Activated naive CD8-positive, alpha-beta T cell treated with anti-CD3 and anti-CD28 coated beads, Interleukin-2, amount 10 ng/mL, durations not matched to agents 7 days and 5 days (primary cell): ENCODE results near the gene DUS3L. TPM values are rescaled to one million over a fixed set of nuclear protein-coding genes. Genes with fewer than 3 reads are reported as not detected.

ENCODE experiments used
- ATAC-seq: fragments of 150-1000 bp; cut with Tn5 transposase; one replicate; pipeline ENCODE4 v1.10.0; 2021; ENCODE audit warnings: low read depth, moderate library complexity
- POLR2A ChIA-PET: fragments of 350-600 bp; sonication (Branson Sonifier 250); formaldehyde crosslinking; loops from one replicate; lab custom pipeline; 2021; ENCODE audit warnings: antibody characterized with exemption; lab: Charles Lee
- DNase-seq: peaks from one replicate; pipeline ENCODE4 v3.0.0; 2021
- H3K27ac Mint-ChIP-seq: one replicate; pipeline ENCODE4 v1.8.0; 2022; ENCODE audit warnings: mild to moderate bottlenecking, mixed read lengths
- H3K27me3 Mint-ChIP-seq: one replicate; pipeline ENCODE4 v1.8.0; 2022; ENCODE audit warnings: mild to moderate bottlenecking, moderate library complexity, mixed read lengths
- H3K36me3 Mint-ChIP-seq: one replicate; pipeline ENCODE4 v1.8.0; 2021; ENCODE audit warnings: mild to moderate bottlenecking, mixed read lengths
- H3K4me1 Mint-ChIP-seq: one replicate; pipeline ENCODE4 v1.8.0; 2021; ENCODE audit warnings: mixed read lengths
- H3K4me3 Mint-ChIP-seq: one replicate; pipeline ENCODE4 v1.8.0; 2022; ENCODE audit warnings: mild to moderate bottlenecking, moderate library complexity, mixed read lengths
- H3K9me3 Mint-ChIP-seq: one replicate; pipeline ENCODE4 v1.8.0; 2021; ENCODE audit warnings: mixed read lengths
- total RNA-seq, 2 experiments: library from RNA; stranded (reverse); gene quantifications; one replicate each; pipeline ENCODE4 v1.2.3, GENCODE V29; 2021

The DUS3L gene
- total RNA-seq, 2 experiments from 2014 or later: 61.0 to 62.1 TPM

DNA sequence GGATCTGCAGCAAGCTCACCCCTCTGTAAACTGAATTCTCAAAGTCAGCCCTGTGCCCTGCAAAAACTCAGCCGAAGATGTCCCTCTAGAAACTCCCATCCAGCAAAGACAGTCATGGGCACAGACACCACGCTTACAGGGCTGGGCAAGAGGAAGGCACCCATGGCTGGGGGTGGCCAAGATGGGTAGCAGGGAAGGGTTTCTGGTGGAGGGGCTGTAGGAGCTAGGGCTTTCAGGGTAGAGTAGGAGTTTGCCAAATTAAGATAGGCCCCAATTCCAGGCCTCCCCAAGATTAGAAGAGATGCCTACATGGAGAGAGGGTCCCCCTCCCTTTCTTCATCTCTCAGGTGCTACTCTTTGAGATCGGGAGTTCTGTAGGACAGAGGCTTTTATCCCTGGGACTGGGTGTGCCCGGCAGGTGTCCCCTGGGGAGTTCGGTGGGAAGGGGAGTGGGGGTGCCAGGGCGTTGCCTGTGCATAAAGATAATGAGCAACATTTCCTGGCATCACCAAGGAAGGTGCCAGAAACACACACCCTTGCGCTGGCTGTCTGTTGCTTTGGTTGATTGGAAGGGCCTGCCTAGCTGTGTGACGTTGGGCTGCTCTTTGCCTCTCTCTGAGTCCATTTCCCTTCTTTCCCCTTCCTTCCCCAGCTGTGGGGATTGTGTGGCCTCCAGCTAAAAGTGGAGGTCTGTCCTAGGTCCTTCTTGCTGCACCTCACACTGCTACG, 23.3 kb upstream of the DUS3L start:
- Mint-ChIP-seq H3K27me3 (peaks cover 2% of the 10 kb centered on the region), H3K4me3 (no peak overlapping the region), H3K4me1 (peaks cover 2% of the 10 kb centered on the region), H3K27ac (no peak overlapping the region), H3K9me3 (no peaks in the 10 kb centered on the region), H3K36me3 (no peaks in the 10 kb centered on the region)
- no peak for DNase-seq
- ATAC-seq: no peak
- POLR2A ChIA-PET: interaction anchor here (0.6 kb wide), 1 partner anchor 86 kb away, joined by 3 read pairs; no protein-coding TSS in a partner anchor

DNA sequence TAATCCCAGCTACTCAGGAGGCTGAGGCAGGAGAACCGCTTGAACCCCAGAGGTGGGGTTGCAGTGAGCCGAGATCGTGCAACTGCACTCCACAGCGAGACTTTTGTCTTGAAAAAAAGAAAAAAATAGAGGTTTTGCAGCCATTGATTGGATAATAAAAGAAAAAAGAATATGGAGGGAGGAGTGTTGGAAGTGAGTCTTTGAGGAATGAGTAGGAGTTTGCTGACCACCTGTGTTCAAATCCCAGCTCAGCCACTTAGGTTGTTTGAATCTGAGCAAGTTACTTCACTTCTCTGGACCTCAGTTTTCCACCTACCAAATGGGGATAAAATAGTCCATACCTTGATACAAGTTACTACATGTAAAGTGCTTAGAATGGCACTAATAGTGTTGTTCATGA, 20.2 kb upstream of the DUS3L start:
- Mint-ChIP-seq H3K27ac (no peak overlapping the region), H3K9me3 (no peaks in the 10 kb centered on the region), H3K4me1 (no peaks in the 10 kb centered on the region), H3K4me3 (no peak overlapping the region), H3K27me3 (peaks cover 12% of the 10 kb centered on the region), H3K36me3 (no peaks in the 10 kb centered on the region)
- ATAC-seq (no peak), DNase-seq (no peak)
- POLR2A ChIA-PET: no interaction called here

DNA sequence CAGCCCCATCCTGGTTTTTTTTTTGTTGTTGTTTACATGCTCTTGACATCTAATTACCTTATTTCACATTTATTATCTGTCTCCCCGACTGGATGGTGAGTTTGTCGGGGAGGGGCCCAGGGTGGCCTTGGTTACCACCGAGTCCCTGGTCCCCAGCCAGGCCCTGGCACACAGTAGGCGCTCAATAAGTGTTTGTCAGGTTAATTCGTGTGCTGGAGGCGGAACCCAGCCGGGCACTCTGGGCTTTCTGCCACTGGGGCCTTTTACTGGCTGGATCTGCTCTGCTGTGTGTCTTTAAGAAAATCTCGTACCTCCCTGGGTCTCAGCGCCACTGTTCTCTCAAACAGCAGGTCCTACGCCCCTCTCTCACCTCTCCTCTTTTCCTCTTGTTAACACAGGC, 18.5 kb upstream of the DUS3L start:
- Mint-ChIP-seq H3K4me3 (no peak overlapping the region), H3K4me1 (peaks cover 1% of the 10 kb centered on the region), H3K36me3 (no peaks in the 10 kb centered on the region), H3K27ac (no peak overlapping the region), H3K27me3 (peaks cover 22% of the 10 kb centered on the region), H3K9me3 (no peaks in the 10 kb centered on the region)
- DNase-seq: no peak
- POLR2A ChIA-PET: interaction anchor here (0.7 kb wide), 1 partner anchor 19 kb away, joined by 3 read pairs; no protein-coding TSS in a partner anchor
- ATAC-seq: no peak

DNA sequence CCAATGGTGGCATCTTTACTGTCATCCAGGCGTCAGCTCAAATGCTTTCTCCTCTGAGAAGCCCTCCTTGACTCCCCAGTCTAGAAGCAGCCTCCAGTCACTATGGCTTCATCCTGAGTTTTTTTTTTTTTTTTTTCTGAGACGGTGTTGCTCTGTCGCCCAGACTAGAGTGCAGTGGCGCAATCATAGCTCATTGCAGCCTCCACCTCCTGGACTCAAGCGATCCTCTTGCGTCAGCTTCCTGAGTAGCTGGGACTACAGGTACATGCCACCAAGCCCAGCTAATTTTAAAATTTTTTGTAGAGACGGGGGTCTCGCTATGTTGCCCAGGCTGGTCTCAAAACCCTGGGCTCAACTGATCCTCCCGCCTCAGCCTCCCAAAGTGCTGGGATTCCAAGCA, 18.1 kb upstream of the DUS3L start:
- DNase-seq: no peak
- Mint-ChIP-seq H3K9me3 (no peaks in the 10 kb centered on the region), H3K4me1 (peaks cover 6% of the 10 kb centered on the region), H3K27me3 (peaks cover 26% of the 10 kb centered on the region), H3K27ac (no peak overlapping the region), H3K4me3 (no peak overlapping the region), H3K36me3 (no peaks in the 10 kb centered on the region)
- ATAC-seq: no peak
- POLR2A ChIA-PET: interaction anchor here (1.8 kb wide), 1 partner anchor 19 kb away, joined by 9 read pairs; no protein-coding TSS in a partner anchor

DNA sequence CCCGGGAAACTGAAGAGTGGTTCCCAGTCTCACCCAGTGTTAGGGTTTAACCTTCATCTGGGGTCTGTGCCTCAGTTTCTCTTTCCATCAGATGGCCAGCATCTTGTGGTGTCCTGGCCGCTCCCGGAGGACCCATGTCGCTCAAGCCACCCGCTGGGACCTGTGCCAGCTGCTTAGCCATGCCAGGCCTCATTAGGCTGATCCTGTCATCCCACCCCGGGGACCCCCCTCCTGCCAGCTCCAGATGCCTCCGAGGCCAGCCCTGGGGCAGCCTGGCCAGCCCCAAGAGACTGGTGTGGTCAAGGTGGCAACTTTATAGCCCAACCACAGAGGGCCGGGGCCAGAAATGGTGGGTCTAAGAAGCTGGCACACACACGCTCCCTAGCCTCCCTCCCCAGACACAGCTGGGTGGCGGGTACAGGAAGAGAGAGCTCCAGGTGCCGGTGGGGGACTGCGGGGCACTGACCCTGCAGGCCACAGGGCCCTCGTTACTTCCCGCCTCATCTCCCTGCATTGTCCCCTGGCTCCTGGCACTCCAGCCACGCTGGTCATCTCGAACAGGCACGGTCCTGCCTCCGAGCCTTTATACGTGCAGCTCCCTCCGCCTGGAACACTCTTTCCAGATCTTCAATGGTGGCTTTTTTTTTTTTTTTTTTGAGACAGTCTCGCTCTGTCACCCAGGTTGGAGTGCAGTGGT, 17.3 kb upstream of the DUS3L start:
- Mint-ChIP-seq H3K36me3 (no peaks in the 10 kb centered on the region), H3K27me3 (peaks cover 27% of the 10 kb centered on the region), H3K9me3 (no peaks in the 10 kb centered on the region), H3K4me1 (peaks cover 10% of the 10 kb centered on the region), H3K4me3 (no peak overlapping the region), H3K27ac (no peak overlapping the region)
- DNase-seq: no peak
- ATAC-seq: no peak
- POLR2A ChIA-PET: interaction anchor here (1.8 kb wide), 1 partner anchor 20 kb away, joined by 9 read pairs; no protein-coding TSS in a partner anchor

DNA sequence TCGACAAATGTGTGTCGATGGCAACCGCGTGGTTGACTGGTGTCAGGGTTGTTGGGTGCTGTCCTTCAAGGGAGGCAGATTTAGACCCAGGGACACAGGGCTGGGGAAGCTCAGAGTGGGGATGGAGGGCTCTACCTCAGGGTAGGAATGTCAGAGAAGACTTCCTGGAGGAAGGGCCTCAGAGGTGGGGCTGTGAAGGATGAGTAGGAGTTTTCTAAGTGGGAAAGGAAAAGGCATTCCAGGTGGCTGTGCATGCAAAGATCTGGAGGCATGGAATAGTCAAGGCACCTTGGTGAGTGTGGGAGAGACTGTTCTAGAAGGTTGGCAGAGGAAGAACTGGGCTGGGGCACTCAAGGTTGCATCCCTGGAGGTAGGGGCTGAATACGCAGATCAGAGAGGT, 15.9 kb upstream of the DUS3L start:
- POLR2A ChIA-PET: interaction anchor here (1.0 kb wide), 1 partner anchor 21 kb away, joined by 3 read pairs; no protein-coding TSS in a partner anchor
- DNase-seq (no peak), ATAC-seq (no peak)
- no peaks in the 10 kb centered on the region for H3K9me3 Mint-ChIP-seq
- H3K4me1 Mint-ChIP-seq: peaks cover 15% of the 10 kb centered on the region
- no peak overlapping the region for H3K27ac Mint-ChIP-seq
- peaks cover 32% of the 10 kb centered on the region for H3K27me3 Mint-ChIP-seq
- no peaks in the 10 kb centered on the region for H3K36me3 Mint-ChIP-seq
- H3K4me3 Mint-ChIP-seq: no peak overlapping the region

DNA sequence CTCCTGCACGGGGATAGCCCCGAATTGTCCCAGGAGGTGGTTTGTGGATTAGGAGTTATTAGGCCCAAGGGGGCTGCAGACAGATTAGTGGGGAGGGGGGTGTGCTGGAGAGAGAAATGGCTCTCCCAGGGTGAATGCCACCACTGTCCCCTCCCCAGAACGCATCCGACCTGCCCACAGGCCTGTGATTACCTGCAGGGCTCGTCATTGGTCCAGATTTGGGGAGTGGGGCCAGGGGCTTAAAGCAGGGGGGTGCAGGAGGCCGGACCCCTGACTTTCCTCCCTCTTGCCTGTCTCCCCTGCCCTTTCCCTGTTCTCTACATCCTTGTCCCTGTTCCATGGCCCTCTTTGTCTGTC, 15.1 kb upstream of the DUS3L start:
- Mint-ChIP-seq H3K27ac (no peak overlapping the region), H3K4me3 (no peak overlapping the region)
- POLR2A ChIA-PET: no interaction called here

DNA sequence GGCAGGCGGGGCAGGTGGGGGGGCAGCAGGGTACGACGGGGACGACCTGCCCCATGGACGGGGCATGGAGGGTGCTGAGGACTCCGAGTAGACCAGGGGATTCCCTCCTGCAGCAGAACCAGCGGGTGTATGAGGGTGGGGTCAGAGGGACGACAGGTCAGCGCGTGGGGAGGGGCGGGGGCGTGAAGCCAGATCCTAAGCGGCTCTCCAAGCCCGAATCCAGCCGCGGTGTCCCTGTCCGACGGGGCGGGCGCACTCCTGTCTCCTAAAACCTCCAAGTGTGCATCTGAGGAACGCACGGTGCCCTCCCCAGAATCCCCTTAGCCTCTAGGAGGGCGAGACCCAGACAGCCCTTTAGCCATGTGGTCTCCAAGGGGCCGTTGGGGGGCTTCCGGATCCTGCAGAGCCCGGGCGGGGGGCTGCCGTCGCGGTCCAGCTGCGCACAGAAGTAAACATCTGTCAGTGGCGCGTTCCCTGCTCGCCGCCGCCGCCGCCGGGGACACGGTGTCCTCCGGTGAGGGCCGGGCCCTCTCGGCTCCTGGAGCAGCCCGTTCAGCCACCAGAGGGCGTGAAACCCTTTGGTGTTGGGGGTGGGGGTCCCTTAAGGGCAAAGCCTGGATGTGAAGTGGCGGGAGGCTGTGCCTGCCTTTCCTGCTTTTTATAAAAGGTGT, 14.6 kb upstream of the DUS3L start:
- no peak for ATAC-seq
- Mint-ChIP-seq H3K27ac (no peak overlapping the region), H3K9me3 (no peaks in the 10 kb centered on the region), H3K4me1 (peaks cover 16% of the 10 kb centered on the region), H3K4me3 (no peak overlapping the region), H3K36me3 (no peaks in the 10 kb centered on the region), H3K27me3 (peaks cover 33% of the 10 kb centered on the region)
- POLR2A ChIA-PET: no interaction called here
- DNase-seq: peak; percentile 71

More for the DNA sequence above, 15.1 kb upstream of the DUS3L start:
- Mint-ChIP-seq H3K27me3 (peaks cover 33% of the 10 kb centered on the region), H3K9me3 (no peaks in the 10 kb centered on the region), H3K4me1 (peaks cover 16% of the 10 kb centered on the region), H3K36me3 (no peaks in the 10 kb centered on the region)
- DNase-seq (no peak), ATAC-seq (no peak)

DNA sequence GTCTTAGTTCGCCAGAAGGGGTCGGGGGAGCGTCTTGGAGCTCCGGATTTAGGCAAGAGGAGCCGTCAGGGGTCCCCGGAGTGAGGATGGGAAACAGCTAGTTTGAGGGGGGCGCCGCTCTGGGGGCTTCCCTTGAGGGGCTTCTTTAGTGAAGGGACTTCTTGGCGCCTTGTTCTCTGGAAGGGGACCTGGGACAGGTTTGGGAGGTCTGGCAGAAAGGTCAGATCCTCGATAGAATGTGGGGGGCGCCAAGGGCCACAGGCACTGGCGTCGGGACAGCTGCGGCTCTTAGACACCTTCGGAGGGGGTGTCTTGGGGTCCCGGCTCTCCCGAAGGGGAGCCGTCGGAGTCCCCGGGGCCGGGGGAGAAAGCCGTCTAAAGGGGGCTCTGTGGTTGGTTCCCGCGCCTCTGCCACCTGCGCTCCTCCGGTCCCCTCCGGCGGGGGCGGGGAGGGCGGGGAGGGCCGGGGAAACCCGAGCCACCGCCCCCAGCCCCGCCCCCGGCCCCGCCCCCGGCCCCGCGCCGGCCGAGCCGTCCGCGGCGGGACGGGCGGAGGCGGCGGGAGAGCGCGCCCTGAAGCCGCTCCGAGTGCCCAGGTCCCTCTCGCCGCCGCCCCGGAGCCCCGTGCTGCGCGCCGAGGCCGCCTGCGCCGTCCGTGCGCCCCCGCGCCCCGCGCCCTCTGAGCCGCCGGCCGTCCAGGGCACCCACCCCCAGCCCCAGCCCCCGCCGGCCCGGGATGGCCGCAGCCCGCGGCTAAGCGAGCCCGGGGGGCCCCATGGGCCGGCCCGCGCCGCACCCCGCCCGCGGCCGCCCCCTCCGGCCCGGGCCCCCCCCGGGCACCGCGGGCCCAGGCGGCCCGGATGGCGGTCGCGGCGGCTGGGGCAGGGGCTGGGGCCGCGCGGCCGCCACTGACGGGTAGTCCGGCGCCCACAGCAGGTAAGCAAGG, 13.8 kb upstream of the DUS3L start, which contains the start of gene NRTN:
Gene NRTN (plus strand): TSS at position 552 of the 946 bp plus-strand sequence. CDS start 19,099 bp downstream, outside the sequence.
- peaks cover 16% of the 10 kb centered on the region for H3K4me1 Mint-ChIP-seq
- H3K9me3 Mint-ChIP-seq: no peaks in the 10 kb centered on the region
- H3K27me3 Mint-ChIP-seq: peaks cover 33% of the 10 kb centered on the region
- ATAC-seq (no peak), DNase-seq (peak; percentile 63)
- H3K4me3 Mint-ChIP-seq: peak within 1 kb of the TSS; percentile 82
- H3K36me3 Mint-ChIP-seq: no peaks in the 10 kb centered on the region
- POLR2A ChIA-PET: interaction anchor here (0.7 to 1.5 kb wide), 11 partner anchors 9 to 218 kb away, joined by 3 to 25 read pairs (median 4); partner anchors contain the start of genes DUS3L and NDUFA11
- no peak within 1 kb of the TSS for H3K27ac Mint-ChIP-seq

DNA sequence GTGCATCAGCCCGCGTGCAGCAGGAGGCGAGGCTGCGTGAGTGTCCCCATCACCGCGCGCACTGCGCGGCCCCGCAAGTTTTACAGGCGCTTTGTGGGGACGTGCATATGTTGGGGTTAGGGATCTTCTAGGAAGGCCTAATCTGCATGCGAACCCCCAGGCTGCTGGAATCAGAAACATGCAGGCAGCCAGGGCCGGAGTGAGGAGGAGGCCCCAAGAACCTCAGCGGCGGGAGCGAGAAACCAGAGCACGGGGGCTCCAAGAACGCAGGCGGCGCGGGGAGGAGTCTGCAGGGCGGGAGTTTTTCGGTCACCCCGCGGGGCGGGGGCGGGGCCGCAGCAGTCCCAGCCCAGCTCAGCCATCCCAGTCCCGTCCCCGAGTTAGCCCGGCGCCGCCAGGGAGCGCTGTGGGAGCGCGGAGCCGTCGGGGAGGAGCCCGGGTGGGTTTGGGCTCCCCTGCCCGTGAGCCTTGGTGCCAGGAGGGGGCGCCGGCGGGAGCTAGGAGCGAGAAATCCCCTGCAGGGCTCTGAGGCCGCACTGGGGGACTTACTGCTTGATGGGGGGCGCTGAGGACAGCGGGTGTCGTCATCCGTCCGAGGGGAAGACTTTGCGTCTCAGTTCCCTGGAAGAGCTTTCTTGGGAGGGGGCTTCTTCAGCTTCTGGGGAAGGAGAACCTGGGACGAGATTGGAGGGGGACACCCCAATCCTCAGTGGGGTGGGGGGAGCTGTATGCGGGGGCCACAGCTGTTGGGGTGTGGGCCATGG, 13.0 kb upstream of the DUS3L start:
- peak overlapping the region; percentile 82 for H3K4me3 Mint-ChIP-seq
- H3K4me1 Mint-ChIP-seq: peaks cover 20% of the 10 kb centered on the region
- POLR2A ChIA-PET: interaction anchor here (0.7 to 1.5 kb wide), 12 partner anchors 8 to 219 kb away, joined by 3 to 25 read pairs (median 4); partner anchors contain the start of genes DUS3L and NDUFA11
- H3K36me3 Mint-ChIP-seq: no peaks in the 10 kb centered on the region
- DNase-seq (peak; percentile 99), ATAC-seq (peak; percentile 96)
- H3K9me3 Mint-ChIP-seq: no peaks in the 10 kb centered on the region
- H3K27me3 Mint-ChIP-seq: peaks cover 39% of the 10 kb centered on the region
- H3K27ac Mint-ChIP-seq: no peak overlapping the region

DNA sequence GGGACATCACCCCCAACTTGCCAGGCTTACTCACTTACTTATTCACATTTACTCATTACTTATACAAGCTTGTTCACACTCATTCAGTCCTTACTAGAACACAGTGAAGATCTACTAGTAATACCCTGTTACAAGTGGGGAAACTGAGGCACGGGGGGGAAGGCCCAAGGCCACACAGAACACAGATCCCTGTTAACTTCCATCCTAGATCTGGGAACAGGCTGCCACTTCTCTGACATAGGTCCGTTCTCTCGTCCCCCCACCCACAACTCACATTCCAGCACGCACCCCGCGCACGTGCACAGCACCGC, 12.4 kb upstream of the DUS3L start:
- Mint-ChIP-seq H3K4me1 (peaks cover 21% of the 10 kb centered on the region), H3K4me3 (peak overlapping the region; percentile 82), H3K27me3 (peaks cover 44% of the 10 kb centered on the region), H3K27ac (peak overlapping the region; percentile 16), H3K36me3 (no peaks in the 10 kb centered on the region), H3K9me3 (no peaks in the 10 kb centered on the region)
- POLR2A ChIA-PET: interaction anchor here (0.7 to 1.5 kb wide), 9 partner anchors 10 to 219 kb away, joined by 3 to 25 read pairs (median 4); partner anchors contain the start of genes DUS3L and NDUFA11
- ATAC-seq: no peak
- no peak for DNase-seq
